Measurements from ENCODE around the gene IFNGR2. TPM values are rescaled to one million over a fixed set of nuclear protein-coding genes. Genes with fewer than 3 reads are reported as not detected.

IFNGR2 gene
- total RNA-seq, 1 donor from 2014 or later = 40.5 TPM

- Mint-ChIP-seq H3K36me3 (ENCODE audit: low read depth) (peaks cover 4% of the 10 kb centered on the region), H3K27ac (ENCODE audit: unreplicated experiment) (no peak overlapping the region), H3K4me1 (peaks cover 23% of the 10 kb centered on the region), H3K4me3 (no peak overlapping the region), H3K9me3 (no peaks in the 10 kb centered on the region), H3K27me3 (ENCODE audit: low read depth) (no peaks in the 10 kb centered on the region)
- DNase-seq (ENCODE audit: low read depth, low spot score) = no peak
- TF ChIP-seq CTCF (conservative IDR thresholded peaks at IDR 0.05) = no peak
These were observed 9.8 kb downstream of the IFNGR2 start for GRCh38 chr21:33412832-33413519.

- H3K27me3 Mint-ChIP-seq (ENCODE audit: low read depth) = no peaks in the 10 kb centered on the region
- DNase-seq (ENCODE audit: low read depth, low spot score) = no peak
- peaks cover 4% of the 10 kb centered on the region for H3K36me3 Mint-ChIP-seq (ENCODE audit: low read depth)
- H3K4me1 Mint-ChIP-seq = peaks cover 23% of the 10 kb centered on the region
- H3K27ac Mint-ChIP-seq (ENCODE audit: unreplicated experiment) = no peak overlapping the region
- no peaks in the 10 kb centered on the region for H3K9me3 Mint-ChIP-seq
- H3K4me3 Mint-ChIP-seq = no peak overlapping the region
- no peak for TF ChIP-seq CTCF (conservative IDR thresholded peaks at IDR 0.05)
These were observed 10.9 kb downstream of the IFNGR2 start for GRCh38 chr21:33414068-33414467.

- H3K4me3 Mint-ChIP-seq = no peak overlapping the region
- no peaks in the 10 kb centered on the region for H3K9me3 Mint-ChIP-seq
- no peak for DNase-seq (ENCODE audit: low read depth, low spot score)
- no peaks in the 10 kb centered on the region for H3K27me3 Mint-ChIP-seq (ENCODE audit: low read depth)
- H3K4me1 Mint-ChIP-seq = peaks cover 23% of the 10 kb centered on the region
- H3K36me3 Mint-ChIP-seq (ENCODE audit: low read depth) = peaks cover 4% of the 10 kb centered on the region
- TF ChIP-seq CTCF (conservative IDR thresholded peaks at IDR 0.05) = no peak
- H3K27ac Mint-ChIP-seq (ENCODE audit: unreplicated experiment) = no peak overlapping the region
These were observed 11.7 kb downstream of the IFNGR2 start for GRCh38 chr21:33414926-33415325.

- DNase-seq (ENCODE audit: low read depth, low spot score) = no peak
- H3K36me3 Mint-ChIP-seq (ENCODE audit: low read depth) = peaks cover 11% of the 10 kb centered on the region
- H3K27me3 Mint-ChIP-seq (ENCODE audit: low read depth) = no peaks in the 10 kb centered on the region
- no peaks in the 10 kb centered on the region for H3K9me3 Mint-ChIP-seq
- peaks cover 10% of the 10 kb centered on the region for H3K4me1 Mint-ChIP-seq
- TF ChIP-seq CTCF (conservative IDR thresholded peaks at IDR 0.05) = no peak
- no peak overlapping the region for H3K27ac Mint-ChIP-seq (ENCODE audit: unreplicated experiment)
- no peak overlapping the region for H3K4me3 Mint-ChIP-seq
These were observed 15.5 kb downstream of the IFNGR2 start for GRCh38 chr21:33418691-33419090.

- no peak for TF ChIP-seq CTCF (conservative IDR thresholded peaks at IDR 0.05)
- Mint-ChIP-seq H3K27me3 (ENCODE audit: low read depth) (no peaks in the 10 kb centered on the region), H3K4me1 (peaks cover 10% of the 10 kb centered on the region), H3K36me3 (ENCODE audit: low read depth) (peaks cover 11% of the 10 kb centered on the region), H3K4me3 (no peak overlapping the region), H3K27ac (ENCODE audit: unreplicated experiment) (no peak overlapping the region), H3K9me3 (no peaks in the 10 kb centered on the region)
- no peak for DNase-seq (ENCODE audit: low read depth, low spot score)
These were observed 16.4 kb downstream of the IFNGR2 start for GRCh38 chr21:33419538-33420123.
